COLO668 (cell line): Measurements from ENCODE around the gene ICA1L.
"Not testable (repeated sequence)": the region's sequence is repeated elsewhere in the genome, so short reads cannot be mapped to it uniquely, and the experiment has no call there.

Experiments
- DNase-seq: peaks from one replicate; lab custom pipeline; 2025; ENCODE audit not compliant: unreplicated experiment; lab: John Stamatoyannopoulos, UW

ICA1L gene

GRCh38 chr2:202871300-202872141 is at the start of gene ICA1L:
ICA1L (minus strand) TSS chr2:202871766; CDS start chr2:202829009, 42,757 bp downstream.
- peak; percentile 84 for DNase-seq

- DNase-seq: no peak
Observed at GRCh38 chr2:202918860-202919259, 47.3 kb upstream of the ICA1L start.

- DNase-seq: not testable (repeated sequence)
Observed at GRCh38 chr2:202912342-202913201, 41.0 kb upstream of the ICA1L start.

GRCh38 chr2:202911512-202912341 is 40.2 kb upstream of the ICA1L start, which contains the start of the genes CARF and WDR12:
CARF (plus strand) TSS chr2:202912275; CDS start chr2:202941903, 29,628 bp downstream.
WDR12 (minus strand) TSS chr2:202911673; CDS start chr2:202911476, 197 bp downstream.
- peak; percentile 94 for DNase-seq

- DNase-seq: no peak
Observed at GRCh38 chr2:202911203-202911511, 39.6 kb upstream of the ICA1L start.

- no peak for DNase-seq
Observed at GRCh38 chr2:202910698-202911097, 39.1 kb upstream of the ICA1L start.

- not testable (repeated sequence) for DNase-seq
Observed at GRCh38 chr2:202910250-202910649, 38.7 kb upstream of the ICA1L start.

GRCh38 chr2:202909394-202910192 is 38.0 kb upstream of the ICA1L start:
- no peak for DNase-seq

GRCh38 chr2:202908186-202908585 is 36.6 kb upstream of the ICA1L start:
- DNase-seq: no peak

- not testable (repeated sequence) for DNase-seq
Observed at GRCh38 chr2:202905507-202905906, 33.9 kb upstream of the ICA1L start.

- DNase-seq: no peak
Observed at GRCh38 chr2:202885190-202885589, 13.6 kb upstream of the ICA1L start.

- no peak for DNase-seq
Observed at GRCh38 chr2:202883987-202884675, 12.6 kb upstream of the ICA1L start.

GRCh38 chr2:202881570-202881969 is 10.0 kb upstream of the ICA1L start:
- no peak for DNase-seq

- DNase-seq: no peak
Observed at GRCh38 chr2:202877699-202878098, 6.1 kb upstream of the ICA1L start.

GRCh38 chr2:202870431-202871299 is 901 bp downstream of the ICA1L start:
- DNase-seq: peak; percentile 91

GRCh38 chr2:202861987-202862386 is 9.6 kb downstream of the ICA1L start:
- no peak for DNase-seq

GRCh38 chr2:202858601-202859000 is 13.0 kb downstream of the ICA1L start:
- DNase-seq: no peak

GRCh38 chr2:202849343-202849742 is 22.2 kb downstream of the ICA1L start:
- DNase-seq: not testable (repeated sequence)

GRCh38 chr2:202848813-202849212 is 22.8 kb downstream of the ICA1L start:
- DNase-seq: no peak
